H9 (cell line): ENCODE measurements around the gene PLP2. TPM values are rescaled to one million over a fixed set of nuclear protein-coding genes. Genes with fewer than 3 reads are reported as not detected.

Experiments used
- DNase-seq: peaks from one replicate; pipeline ENCODE4 v3.0.0-alpha.2; 2017
- H2AFZ ChIP-seq: one replicate; pipeline ENCODE4 v1.6.1; 2013; ENCODE audit warnings: mild to moderate bottlenecking, low read length, control low read depth, moderate library complexity
- H2AK5ac ChIP-seq: 2 replicates; pipeline ENCODE4 v1.6.1; 2013; ENCODE audit warnings: low read length, control low read depth, mixed read lengths; ENCODE audit not compliant: insufficient read length
- H2BK120ac ChIP-seq: one replicate; pipeline ENCODE4 v1.6.1; 2013; ENCODE audit warnings: low read depth, mild to moderate bottlenecking, low read length, control low read depth, inconsistent platforms; ENCODE audit not compliant: poor library complexity, severe bottlenecking
- H2BK12ac ChIP-seq: 2 replicates; pipeline ENCODE4 v1.6.1; 2013; ENCODE audit warnings: low read length, control low read depth, mixed read lengths, low read depth; ENCODE audit not compliant: insufficient read length
- H2BK15ac ChIP-seq: 2 replicates; pipeline ENCODE4 v1.6.1; 2013; ENCODE audit warnings: low read depth, low read length, control low read depth
- H2BK20ac ChIP-seq: one replicate; pipeline ENCODE4 v1.6.1; 2013; ENCODE audit warnings: low read depth, mild to moderate bottlenecking, low read length, control low read depth, inconsistent platforms; ENCODE audit not compliant: poor library complexity, severe bottlenecking
- H2BK5ac ChIP-seq: 2 replicates; pipeline ENCODE4 v1.6.1; 2013; ENCODE audit warnings: low read length, control low read depth, mixed read lengths; ENCODE audit not compliant: insufficient read length
- H3K14ac ChIP-seq: 2 replicates; pipeline ENCODE4 v1.6.1; 2013; ENCODE audit warnings: low read length, control low read depth; ENCODE audit not compliant: insufficient read depth
- H3K18ac ChIP-seq: 2 replicates; pipeline ENCODE4 v1.6.1; 2013; ENCODE audit warnings: low read depth, mild to moderate bottlenecking, mixed read lengths, low read length, control low read depth; ENCODE audit not compliant: insufficient read length
- H3K23ac ChIP-seq: 2 replicates; pipeline ENCODE4 v1.6.1; 2013; ENCODE audit warnings: low read length, control low read depth, mixed read lengths, low read depth; ENCODE audit not compliant: insufficient read length
- H3K23me2 ChIP-seq: 2 replicates; pipeline ENCODE4 v1.6.1; 2013; ENCODE audit warnings: low read depth, mild to moderate bottlenecking, mixed read lengths, low read length, control low read depth; ENCODE audit not compliant: insufficient read length, poor library complexity, severe bottlenecking
- H3K27ac ChIP-seq: 2 replicates; pipeline ENCODE4 v1.5.1; 2013; ENCODE audit warnings: low read length, control low read depth, mixed read lengths, low read depth; ENCODE audit not compliant: insufficient read length
- H3K27me3 ChIP-seq: 2 replicates; pipeline ENCODE4 v1.6.1; 2013; ENCODE audit warnings: low read length, control low read depth, inconsistent platforms; ENCODE audit not compliant: insufficient read depth
- H3K4ac ChIP-seq: 2 replicates; pipeline ENCODE4 v1.6.1; 2013; ENCODE audit warnings: low read depth, mild to moderate bottlenecking, control low read depth, inconsistent platforms, low read length, moderate library complexity
- H3K4me1 ChIP-seq: 2 replicates; pipeline ENCODE4 v1.6.1; 2013; ENCODE audit warnings: low read length, control low read depth, inconsistent platforms; ENCODE audit not compliant: insufficient read depth
- H3K4me2 ChIP-seq: 2 replicates; pipeline ENCODE4 v1.6.1; 2013; ENCODE audit warnings: low read length, control low read depth, mixed read lengths; ENCODE audit not compliant: insufficient read length, insufficient read depth
- H3K56ac ChIP-seq: 2 replicates; pipeline ENCODE4 v1.6.1; 2013; ENCODE audit warnings: low read depth, mild to moderate bottlenecking, mixed read lengths, low read length, control low read depth; ENCODE audit not compliant: insufficient read length
- H3K79me1 ChIP-seq: 2 replicates; pipeline ENCODE4 v1.6.1; 2013; ENCODE audit warnings: low read depth, mild to moderate bottlenecking, moderate library complexity, low read length, control low read depth, inconsistent platforms; ENCODE audit not compliant: insufficient read depth, poor library complexity, severe bottlenecking
- H3K79me2 ChIP-seq: 2 replicates; pipeline ENCODE4 v1.6.1; 2013; ENCODE audit warnings: low read length, control low read depth, inconsistent platforms; ENCODE audit not compliant: insufficient read depth
- H3K9ac ChIP-seq: 2 replicates; pipeline ENCODE4 v1.6.1; 2013; ENCODE audit warnings: low read length, control low read depth, mixed read lengths; ENCODE audit not compliant: insufficient read length; ENCODE audit errors: extremely low read depth
- H3K9me3 ChIP-seq: one replicate; pipeline ENCODE4 v1.6.1; 2013; ENCODE audit warnings: low read depth, low read length, inconsistent platforms; ENCODE audit not compliant: control insufficient read depth
- H3T11ph ChIP-seq: one replicate; pipeline ENCODE4 v1.6.1; 2013; ENCODE audit warnings: mild to moderate bottlenecking, low read length, control low read depth, inconsistent platforms
- H4K20me1 ChIP-seq: one replicate; pipeline ENCODE4 v1.6.1; 2013; ENCODE audit not compliant: control insufficient read depth, insufficient read length, insufficient read depth
- H4K5ac ChIP-seq: 2 replicates; pipeline ENCODE4 v1.6.1; 2013; ENCODE audit warnings: low read depth, mild to moderate bottlenecking, mixed read lengths, low read length, control low read depth; ENCODE audit not compliant: insufficient read length
- H4K8ac ChIP-seq: replicated peaks from 2 replicates; pipeline ENCODE4 v1.6.1; 2013; ENCODE audit warnings: low read length, control low read depth, mixed read lengths, low read depth; ENCODE audit not compliant: insufficient read length
- H4K91ac ChIP-seq: 2 replicates; pipeline ENCODE4 v1.6.1; 2013; ENCODE audit warnings: low read depth, mild to moderate bottlenecking, moderate library complexity, mixed read lengths, low read length, control low read depth; ENCODE audit not compliant: insufficient read length
- H3K27ac Mint-ChIP-seq, 3 experiments: 2 replicates in 2 of 3; 3 replicates in 1 of 3; pipeline ENCODE4 v1.8.0; 2020 to 2021; ENCODE audit warnings: mixed read lengths in 3 of 3, mild to moderate bottlenecking in 1 of 3, moderate library complexity in 1 of 3
- H3K27me3 Mint-ChIP-seq: 2 replicates; pipeline ENCODE4 v1.8.0; 2021; ENCODE audit warnings: low read depth, mild to moderate bottlenecking, moderate library complexity, mixed read lengths
- H3K36me3 Mint-ChIP-seq, 3 experiments: 2 replicates in 2 of 3; 3 replicates in 1 of 3; pipeline ENCODE4 v1.8.0; 2020 to 2021; ENCODE audit warnings: low read depth in 3 of 3, mixed read lengths in 3 of 3; ENCODE audit not compliant: insufficient read depth in 1 of 3
- H3K4me1 Mint-ChIP-seq, 2 experiments: 2 replicates each; pipeline ENCODE4 v1.8.0; 2020; ENCODE audit warnings: mixed read lengths in 2 of 2
- H3K4me3 Mint-ChIP-seq, 2 experiments: 2 replicates in 1 of 2; 3 replicates in 1 of 2; pipeline ENCODE4 v1.8.0; 2020 to 2021; ENCODE audit warnings: mild to moderate bottlenecking in 2 of 2, mixed read lengths in 2 of 2, moderate library complexity in 1 of 2
- H3K9me3 Mint-ChIP-seq, 2 experiments: 2 replicates in 1 of 2; 3 replicates in 1 of 2; pipeline ENCODE4 v1.8.0; 2020; ENCODE audit warnings: mild to moderate bottlenecking in 2 of 2, mixed read lengths in 2 of 2, moderate library complexity in 1 of 2
- CTCF ChIP-seq: fragments of 200-600 bp; sonication (generic); conservative IDR thresholded peaks from 3 replicates; pipeline ENCODE4 v1.8.0; 2021; ENCODE audit warnings: antibody characterized with exemption, mild to moderate bottlenecking
- WGBS: extraction: QIAGEN DNeasy Blood & Tissue Kit; methylation state at CpG from one replicate; pipeline ENCODE4 v1.1.7; 2013; ENCODE audit warnings: missing lambda C conversion rate, low lambda C conversion rate, mixed read lengths; ENCODE audit not compliant: insufficient read length; ENCODE audit errors: extremely low coverage; 5-methylcytosine and 5-hydroxymethylcytosine counted together
- total RNA-seq: library from RNA; stranded (reverse); gene quantifications from 2 replicates; pipeline ENCODE4 v1.2.1, GENCODE V29; 2021

Gene PLP2
- total RNA-seq, 1 experiment from 2014 or later = 11.7 TPM

GRCh38 chrX:49203536-49203935 lies 31.8 kb downstream of the PLP2 start:
- no peak overlapping the region for H2BK15ac ChIP-seq
- H2BK20ac ChIP-seq = no peak overlapping the region
- H3K27ac ChIP-seq = no peak overlapping the region
- TF ChIP-seq CTCF = no peak
- peaks cover 63 to 78% of the 10 kb centered on the region in 2 experiments for H3K9me3 Mint-ChIP-seq
- peaks cover 21% of the 10 kb centered on the region for H3K9me3 ChIP-seq
- no peak overlapping the region for H3K9ac ChIP-seq
- H2AK5ac ChIP-seq = no peak overlapping the region
- no peak overlapping the region for H3K23ac ChIP-seq
- H3K27me3 Mint-ChIP-seq = peaks cover 8% of the 10 kb centered on the region
- no peak overlapping the region for H4K91ac ChIP-seq
- H3K27me3 ChIP-seq = no peaks in the 10 kb centered on the region
- no peak overlapping the region for H3T11ph ChIP-seq
- no peak overlapping the region for H3K27ac Mint-ChIP-seq
- peak overlapping the region in 1 of 2 experiments; percentile 43; a peak in 1 of 5 replicates for H3K4me3 Mint-ChIP-seq
- no peak overlapping the region for H3K14ac ChIP-seq
- H3K79me1 ChIP-seq = no peaks in the 10 kb centered on the region
- no peak overlapping the region for H2BK12ac ChIP-seq
- no peak overlapping the region for H3K4me2 ChIP-seq
- H3K18ac ChIP-seq = no peak overlapping the region
- no CpG with 5 or more reads among the region's 3 CpGs for WGBS
- H3K4ac ChIP-seq = no peak overlapping the region
- peaks cover 14% of the 10 kb centered on the region for H3K23me2 ChIP-seq
- DNase-seq = no peak
- no peak overlapping the region for H3K56ac ChIP-seq
- H3K36me3 Mint-ChIP-seq = peaks cover 0 to 7% (median 0%) of the 10 kb centered on the region in 3 experiments; a peak in 2 of 7 replicates
- H3K4me1 ChIP-seq = no peaks in the 10 kb centered on the region
- no peak overlapping the region for H2AFZ ChIP-seq
- H2BK120ac ChIP-seq = no peak overlapping the region
- H3K4me1 Mint-ChIP-seq = peaks cover 4 to 19% of the 10 kb centered on the region in 2 experiments; a peak in 3 of 4 replicates
- H2BK5ac ChIP-seq = no peak overlapping the region
- no peaks in the 10 kb centered on the region for H3K79me2 ChIP-seq
- H4K5ac ChIP-seq = no peak overlapping the region
- no peaks in the 10 kb centered on the region for H4K20me1 ChIP-seq
- H4K8ac ChIP-seq = no peak overlapping the region
